Activated CD4-positive, alpha-beta T cell treated with anti-CD3 and anti-CD28 coated beads for 48 hours (primary cell): ENCODE measurements around the gene WDR76.

ENCODE experiments used
- DNase-seq: peaks from one replicate; pipeline ENCODE4 v3.0.0-alpha.2; 2020

Gene WDR76

DNA sequence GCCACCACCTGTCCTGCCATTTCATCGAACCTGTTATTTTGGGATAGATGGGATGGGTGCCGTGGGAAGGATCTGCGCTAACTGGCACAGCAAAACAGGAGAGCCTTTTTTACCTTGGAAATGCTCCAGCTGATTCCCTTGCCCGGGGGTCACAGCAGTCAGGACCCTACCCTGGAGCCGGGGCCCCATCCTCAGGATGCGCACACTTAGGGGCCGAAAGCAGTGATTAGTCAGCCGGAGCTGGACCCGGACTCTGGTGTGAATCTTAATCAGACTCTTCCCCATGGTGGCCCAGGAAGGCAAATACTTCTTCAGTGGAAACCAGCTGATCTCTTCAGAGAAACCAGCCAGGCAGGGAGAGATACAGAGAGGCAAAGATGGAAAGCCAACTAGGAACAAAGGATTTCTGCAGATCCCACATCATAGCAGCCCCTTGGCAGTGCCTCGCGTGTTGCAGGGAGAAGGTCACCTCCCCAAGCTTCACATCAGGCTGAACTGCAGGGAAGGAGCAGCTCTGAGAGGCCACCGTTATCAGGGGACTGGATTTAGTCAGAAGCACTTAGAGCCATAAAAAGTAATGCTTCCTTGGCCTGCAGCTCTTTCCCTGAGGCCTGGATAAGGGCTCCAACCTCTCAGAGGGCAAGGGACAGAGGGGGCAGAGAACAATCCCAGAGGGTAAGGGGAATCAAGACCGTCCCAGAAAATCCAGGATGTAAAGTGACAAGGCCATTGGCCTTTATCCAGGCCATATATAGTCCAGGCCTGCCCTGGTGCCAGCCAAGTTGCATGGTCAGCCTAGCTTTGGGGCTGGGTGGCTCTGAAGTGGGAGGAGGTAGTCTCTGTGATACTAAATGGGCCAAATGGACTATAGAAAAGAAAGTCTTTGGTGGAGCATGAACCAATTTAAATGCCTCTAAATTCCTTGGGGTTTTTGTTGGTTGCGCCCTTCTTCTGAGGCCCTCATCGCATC, 52.9 kb downstream of the WDR76 start:
- DNase-seq: no peak

DNA sequence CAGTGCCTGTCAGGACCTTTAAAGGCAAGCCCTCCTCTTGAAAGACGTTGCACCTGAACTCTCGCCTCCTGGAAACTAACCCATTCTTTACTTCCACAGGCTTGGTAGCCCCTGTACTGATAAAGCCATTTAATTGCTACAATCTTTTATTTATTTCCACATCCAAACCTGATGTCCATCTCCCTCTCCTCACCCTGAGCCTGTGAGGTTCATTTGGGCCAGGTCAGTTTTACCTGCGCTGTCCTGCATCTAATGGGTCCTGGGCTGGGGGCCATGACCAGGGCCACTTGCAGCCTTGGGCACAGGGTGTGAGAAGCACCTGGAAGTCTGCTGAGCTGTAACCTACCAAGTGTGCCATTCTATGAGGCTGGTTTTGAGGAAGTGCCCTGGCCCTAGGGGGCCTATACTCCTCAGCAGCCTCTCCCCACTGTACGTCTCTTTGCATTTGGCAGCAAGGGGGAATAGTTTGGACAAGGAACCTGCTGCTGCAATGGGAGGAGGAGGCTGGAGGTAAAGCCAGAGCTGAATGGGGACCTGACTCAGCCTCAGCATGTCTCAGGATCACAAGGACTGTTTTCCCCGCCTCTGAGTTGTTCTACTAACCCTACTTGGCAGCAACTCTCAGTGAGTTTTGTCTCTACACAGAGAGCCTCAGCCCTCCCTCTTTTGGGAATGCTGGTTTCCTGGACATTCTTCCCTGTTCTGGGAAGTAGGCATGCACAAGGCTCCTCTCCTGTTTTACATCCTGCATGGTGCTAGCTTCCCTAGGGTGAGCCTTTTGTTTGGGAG, 53.8 kb downstream of the WDR76 start:
- no peak for DNase-seq

DNA sequence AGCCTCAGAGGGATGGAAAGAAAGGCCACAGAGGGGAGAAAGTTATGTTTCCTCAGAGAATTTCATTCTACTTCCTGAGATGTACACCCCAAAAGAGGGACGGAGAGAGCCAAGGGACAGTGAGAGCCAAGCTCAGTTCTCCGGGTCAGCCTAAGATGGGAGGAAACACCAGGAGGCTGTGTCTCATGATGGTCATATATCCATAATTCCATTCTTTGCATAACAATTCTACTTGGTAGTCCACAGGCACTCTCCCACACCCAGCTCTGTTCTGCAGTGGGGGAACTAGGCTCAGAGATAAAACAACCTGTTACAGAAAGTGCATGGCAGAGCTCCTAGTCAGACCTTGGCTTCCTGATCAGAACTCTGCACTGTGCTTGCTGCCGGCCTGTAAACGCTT, 54.4 kb downstream of the WDR76 start:
- DNase-seq: no peak

DNA sequence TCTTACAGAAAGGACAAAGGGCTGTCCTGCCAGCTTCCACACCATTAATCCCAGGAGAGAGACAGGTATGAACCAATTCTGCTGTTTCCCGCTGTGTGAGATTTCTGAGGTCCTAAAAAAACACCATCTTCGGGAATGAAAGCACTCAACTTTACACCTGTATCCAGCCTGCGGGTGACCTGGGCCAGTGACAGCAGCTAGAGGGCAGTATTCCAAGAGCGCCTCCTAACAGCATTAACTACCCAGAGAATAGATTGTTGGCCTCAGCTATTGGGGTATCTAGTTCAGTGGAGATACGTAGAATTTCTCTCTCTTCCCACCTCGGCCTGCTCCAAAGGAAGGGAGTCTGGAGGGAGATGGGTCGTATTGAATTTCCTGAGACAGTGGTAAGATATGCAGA, 55.1 kb downstream of the WDR76 start:
- DNase-seq: no peak

DNA sequence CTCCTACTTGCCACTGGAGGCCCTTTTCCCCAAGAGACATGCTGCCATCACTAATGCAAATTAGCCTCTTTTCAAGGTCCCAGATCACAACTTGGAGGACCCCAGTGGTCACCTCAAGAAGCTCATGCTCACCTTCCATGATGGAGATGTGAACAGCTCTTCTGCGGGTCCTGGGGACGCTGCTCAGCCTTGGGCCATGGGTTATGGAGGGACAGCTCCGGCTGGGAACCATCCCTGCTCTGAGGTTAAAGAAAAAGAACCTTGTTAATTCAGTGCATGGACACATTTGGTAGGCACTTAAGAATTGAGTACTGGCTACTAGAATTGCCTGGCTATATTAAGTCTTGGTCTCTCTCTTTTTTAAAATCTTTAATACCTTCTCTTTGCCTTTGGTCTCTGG, 56.8 kb downstream of the WDR76 start:
- DNase-seq: no peak

DNA sequence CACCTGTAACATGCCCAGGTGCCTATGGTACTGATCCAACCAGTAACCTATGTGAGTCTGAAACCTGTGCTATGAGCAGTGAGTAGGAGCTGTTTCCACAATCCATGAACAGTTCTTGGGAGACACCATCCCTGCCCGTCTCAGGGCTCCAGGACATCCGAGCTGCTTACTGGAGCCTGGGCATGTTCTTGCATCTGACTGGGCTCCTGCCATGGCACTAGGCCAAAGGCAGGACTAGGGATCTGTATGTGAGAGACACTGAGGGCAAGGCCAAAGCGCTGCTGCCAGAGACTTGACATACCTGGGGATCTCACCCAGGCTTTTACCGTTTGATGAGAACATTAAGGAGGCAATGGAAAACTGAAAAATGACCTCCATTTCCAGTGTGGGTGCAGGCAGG, 59.8 kb downstream of the WDR76 start:
- DNase-seq: no peak

DNA sequence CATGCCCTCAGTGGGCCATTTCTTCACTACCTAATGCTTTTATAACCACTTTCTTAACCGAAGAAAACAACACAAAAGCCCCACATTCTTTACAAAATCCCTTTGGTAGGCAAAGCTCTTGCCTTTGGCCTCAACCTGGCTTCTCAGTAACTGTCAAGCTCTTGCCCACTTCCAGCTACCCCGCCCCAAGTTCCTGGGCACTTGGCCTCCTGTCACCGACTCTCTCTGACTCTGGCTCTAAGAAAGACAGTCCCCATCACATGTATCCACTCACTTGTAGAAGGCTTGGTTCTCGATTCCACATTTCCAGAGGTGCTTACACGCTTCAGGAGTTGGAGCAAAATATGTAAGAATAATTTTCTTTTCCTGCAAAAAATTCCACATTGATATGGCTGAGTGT, 61.1 kb downstream of the WDR76 start:
- no peak for DNase-seq

DNA sequence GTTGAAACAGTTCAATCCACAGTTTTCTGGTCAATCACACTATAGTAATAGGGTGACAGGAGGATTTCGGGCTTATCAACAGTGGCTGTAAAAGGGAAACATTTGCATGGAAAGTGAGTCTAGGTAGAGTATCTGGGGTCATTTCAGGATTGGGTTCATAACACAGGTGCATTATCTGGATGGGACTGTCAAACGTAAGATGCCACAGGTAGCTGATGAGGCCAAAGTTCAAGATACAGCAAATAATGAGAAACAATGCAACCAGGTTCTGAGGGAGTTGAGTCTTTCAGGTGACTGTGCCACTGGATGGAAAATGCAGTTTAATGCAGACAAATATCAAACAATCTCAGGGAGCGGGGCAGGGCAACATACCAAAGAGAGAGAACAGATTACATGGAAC, 62.2 kb downstream of the WDR76 start:
- no peak for DNase-seq

DNA sequence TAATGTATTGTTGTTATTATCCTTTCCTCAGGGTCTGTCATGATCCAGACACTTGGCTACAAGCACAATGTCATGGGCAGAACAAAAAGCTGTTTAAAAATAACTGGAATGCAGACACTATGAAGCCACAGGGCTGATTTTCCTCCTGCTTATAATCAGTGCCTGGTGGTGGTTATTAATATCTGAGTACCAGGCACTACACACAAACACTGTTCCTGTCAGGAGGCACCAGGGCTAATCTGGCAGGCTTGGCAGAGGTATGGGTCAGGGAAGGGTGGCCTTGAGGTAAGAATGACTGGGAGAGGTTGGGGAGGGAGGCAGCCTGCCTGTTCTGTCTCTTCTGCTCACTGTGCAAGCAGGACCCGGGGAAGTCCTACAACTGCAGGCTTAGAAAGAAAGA, 67.2 kb downstream of the WDR76 start:
- DNase-seq: no peak

DNA sequence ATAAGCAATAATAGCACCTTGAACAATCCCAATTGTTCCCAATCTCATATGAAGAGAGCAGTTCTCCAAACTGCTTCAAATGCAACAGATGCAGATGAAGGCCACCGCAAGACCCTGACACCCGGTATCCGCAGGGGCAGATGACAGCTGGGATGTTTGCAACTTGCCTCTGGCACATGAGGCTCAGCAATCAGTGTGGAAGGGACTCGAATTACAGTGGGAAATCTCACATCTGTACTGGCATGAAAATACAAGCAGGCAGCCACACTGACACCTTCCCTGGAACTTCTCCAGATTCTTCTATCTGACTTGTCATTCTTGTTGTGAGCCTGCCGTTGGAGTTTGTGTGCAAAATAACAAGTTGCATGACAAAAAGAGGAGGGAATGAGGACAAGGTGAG, 68.8 kb downstream of the WDR76 start:
- no peak for DNase-seq

DNA sequence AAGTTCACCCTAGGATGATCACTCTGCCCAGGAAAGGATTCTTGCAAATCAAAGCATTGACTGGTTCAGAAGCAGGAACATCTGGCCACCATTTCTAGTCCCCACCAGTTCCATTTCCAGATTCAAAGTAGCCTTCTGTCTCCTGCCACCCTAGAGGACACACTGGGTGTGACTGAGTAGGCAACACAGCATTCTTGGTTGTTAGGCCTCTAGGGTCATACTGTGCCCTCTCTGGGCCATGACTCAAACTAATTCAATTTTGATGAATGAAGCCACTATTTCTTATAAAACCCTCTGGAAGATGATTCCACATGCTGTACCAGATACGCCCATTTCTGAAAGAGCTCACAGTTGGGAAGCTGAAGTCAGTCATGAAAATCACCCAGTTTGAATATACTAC, 69.7 kb downstream of the WDR76 start:
- DNase-seq: no peak

DNA sequence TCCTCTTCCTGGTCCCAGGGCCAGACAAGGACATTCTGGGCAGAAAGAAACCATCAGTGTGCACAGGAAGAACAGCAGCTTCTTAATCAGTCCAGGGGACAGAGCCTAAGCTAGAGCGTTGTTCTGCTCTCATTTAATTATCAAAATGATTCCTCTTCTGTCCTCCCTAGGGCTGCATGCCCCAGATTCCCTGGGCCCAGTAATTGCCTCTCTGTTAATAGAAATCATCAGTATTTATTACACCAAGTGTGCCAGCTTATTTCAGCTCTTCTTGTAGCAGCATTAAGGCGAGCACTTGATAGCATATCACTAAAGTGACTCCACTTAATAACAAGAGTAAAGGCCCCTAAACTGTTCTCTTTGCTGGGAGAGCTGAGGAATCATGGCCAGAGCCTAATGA, 72.1 kb downstream of the WDR76 start:
- DNase-seq: no peak

DNA sequence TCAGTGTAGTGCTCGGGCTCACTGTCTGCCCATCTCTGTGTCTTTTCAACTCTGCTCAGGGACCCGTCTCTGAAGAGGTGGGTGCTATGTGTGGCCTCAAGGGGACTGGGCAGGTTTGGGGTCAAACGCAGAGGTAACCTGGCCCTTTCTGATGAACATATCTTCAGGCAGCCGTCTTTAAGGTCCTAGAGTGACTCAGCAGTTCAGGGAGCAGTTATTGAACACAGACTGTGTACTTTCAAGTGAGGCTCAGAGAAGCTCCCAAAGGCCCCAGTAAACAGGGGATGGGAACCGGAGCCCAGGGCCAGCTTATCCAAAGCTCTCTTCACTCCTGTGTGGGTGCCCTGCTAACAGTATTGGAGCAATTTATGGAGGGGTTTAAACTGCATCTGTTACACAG, 73.1 kb downstream of the WDR76 start:
- no peak for DNase-seq

DNA sequence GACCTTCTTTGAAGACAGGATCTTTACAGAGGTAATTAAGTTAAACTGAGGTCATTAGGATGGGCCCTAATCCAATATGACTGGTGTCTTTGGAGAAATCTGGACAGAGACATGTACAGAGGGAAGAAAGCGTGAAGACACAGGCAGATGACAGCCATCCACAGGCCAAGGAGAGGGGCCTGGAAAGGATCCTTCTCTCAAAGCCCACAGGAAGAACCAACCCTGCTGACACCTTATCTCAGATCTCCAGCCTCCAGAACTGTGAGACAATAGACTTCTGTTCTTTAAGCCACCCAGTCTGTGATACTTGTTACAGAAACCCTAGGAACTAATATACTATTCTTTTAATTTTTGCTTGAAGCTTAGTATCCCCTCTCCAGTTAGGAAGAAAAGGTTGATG, 74.2 kb downstream of the WDR76 start:
- DNase-seq: no peak

DNA sequence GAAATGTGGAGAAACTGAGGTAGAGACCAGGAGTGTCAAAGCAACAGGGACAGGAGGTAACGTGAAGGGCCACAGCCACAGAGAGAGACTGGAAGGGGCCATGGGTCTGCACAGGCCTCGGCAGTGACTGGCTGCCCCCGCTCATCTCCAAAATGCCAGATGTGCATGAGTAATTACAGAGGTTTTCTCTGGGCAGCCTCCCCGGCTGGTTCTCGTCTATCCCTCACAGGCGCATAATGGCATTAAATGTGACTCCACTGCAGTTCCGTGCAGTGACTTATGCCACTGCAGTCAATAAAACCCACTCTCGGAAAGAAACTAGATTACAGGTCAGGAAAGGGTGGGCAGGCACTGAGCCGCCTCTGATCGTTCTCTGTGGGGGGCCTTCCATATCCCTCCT, 74.7 kb downstream of the WDR76 start:
- no peak for DNase-seq

DNA sequence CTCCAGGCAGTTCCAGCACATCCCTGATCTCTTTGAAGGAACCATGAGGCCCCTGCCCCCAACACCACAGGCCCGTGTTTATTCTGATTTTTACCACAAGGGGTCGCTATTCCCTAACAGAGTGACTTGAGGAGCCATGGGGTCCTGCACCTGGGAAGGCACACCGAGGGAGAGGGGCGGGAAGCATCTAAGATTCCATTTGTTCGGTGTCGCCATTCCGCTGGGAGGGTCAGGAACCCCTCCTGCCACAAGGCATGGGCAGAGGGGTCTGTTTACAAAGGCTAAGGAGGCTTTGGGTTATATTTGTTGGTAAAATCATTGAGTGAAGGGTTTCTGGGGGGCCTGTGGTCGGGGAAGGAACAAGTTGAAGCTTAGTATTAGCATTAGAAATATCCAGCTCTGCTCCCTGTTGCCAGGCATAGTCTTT, 77.1 kb downstream of the WDR76 start:
- DNase-seq: peak; percentile 71

DNA sequence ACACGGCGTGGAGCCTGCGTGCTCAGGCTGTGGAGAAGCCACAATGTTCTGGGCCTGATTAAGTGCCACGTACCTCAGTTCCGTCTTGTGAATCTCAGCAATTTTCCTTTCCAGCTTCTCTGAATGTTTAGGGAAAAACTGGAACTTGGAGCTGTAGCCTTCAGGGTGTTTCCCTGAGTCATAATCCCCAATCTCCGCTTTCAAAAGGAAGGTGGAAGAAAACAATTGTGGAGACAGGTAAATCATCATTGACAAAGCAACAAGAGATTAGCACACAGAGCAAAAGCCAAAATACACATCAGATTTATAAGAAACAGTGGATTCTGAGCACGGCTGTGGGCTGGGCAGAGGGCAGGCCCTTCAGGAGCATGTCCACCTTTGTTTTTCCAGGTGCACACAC, 79.0 kb downstream of the WDR76 start:
- DNase-seq: no peak

DNA sequence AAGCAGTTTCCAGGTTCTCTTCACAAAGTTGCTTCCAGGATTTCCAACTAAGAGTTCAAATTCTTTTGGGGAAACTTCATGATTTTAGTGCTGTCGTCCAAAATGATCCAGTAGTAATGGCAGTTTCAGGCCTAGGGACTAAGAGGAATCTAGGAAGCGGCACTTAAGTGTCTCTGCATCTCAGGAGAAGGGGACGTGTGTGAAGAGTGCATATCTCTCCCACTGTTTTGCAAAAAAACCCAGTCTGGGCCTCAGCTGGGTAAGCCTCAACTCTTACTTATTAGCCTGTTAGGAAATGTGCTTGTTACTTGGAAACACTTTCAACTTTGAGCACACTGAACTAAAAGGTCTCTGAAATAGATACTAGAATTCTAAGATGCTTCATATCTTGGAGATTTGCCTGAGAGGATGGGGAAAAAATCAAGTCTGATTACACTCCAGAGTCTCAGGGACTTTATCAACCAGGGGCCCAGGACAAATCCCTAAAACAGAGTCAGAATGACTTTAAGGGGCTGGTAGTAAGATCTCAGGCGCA, 81.8 kb downstream of the WDR76 start:
- DNase-seq: no peak

DNA sequence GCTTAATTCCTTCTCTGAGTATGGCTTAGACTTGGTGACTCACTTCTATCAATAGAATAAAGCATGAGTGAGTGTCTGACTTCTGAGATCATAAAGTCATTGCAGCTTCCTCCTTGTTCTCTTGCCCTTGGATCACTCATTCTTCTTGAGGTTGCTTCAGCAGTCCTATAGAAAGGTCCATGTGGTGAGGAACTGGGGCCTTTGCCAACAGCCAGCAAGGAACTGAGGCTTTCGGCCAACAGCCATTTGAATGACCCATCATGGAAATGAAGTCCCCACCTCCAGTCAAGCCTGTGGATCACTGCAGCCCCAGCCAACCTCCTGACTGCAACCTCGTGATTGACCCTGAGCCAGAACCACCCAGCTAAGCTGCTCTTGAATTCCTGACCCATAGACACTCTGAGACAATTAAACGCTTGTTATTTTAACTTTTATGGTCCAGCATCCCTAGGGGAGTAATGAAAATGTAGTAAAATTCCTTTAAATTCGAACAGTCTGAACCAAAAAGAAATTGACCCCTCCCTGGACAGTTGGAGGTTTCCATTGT, 84.5 kb downstream of the WDR76 start:
- no peak for DNase-seq

DNA sequence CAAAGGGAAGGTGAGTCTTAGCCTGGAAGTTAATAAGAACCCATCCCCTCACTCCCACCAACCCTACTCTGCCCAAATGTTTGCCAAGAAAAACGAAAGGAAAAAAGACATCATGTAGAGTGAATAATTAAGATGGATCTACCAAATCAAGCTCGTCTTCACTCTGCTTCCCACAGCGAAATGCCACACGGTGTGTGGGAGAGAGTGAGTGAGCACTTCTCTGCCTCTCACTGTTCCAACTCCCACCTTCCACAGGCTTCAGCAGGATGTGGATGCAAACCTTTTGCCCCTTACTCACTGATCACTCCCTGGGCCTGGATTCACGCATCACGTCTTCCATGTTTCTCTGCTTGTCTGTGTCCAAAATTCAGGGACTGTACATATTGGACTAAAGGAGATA, 85.4 kb downstream of the WDR76 start:
- no peak for DNase-seq

DNA sequence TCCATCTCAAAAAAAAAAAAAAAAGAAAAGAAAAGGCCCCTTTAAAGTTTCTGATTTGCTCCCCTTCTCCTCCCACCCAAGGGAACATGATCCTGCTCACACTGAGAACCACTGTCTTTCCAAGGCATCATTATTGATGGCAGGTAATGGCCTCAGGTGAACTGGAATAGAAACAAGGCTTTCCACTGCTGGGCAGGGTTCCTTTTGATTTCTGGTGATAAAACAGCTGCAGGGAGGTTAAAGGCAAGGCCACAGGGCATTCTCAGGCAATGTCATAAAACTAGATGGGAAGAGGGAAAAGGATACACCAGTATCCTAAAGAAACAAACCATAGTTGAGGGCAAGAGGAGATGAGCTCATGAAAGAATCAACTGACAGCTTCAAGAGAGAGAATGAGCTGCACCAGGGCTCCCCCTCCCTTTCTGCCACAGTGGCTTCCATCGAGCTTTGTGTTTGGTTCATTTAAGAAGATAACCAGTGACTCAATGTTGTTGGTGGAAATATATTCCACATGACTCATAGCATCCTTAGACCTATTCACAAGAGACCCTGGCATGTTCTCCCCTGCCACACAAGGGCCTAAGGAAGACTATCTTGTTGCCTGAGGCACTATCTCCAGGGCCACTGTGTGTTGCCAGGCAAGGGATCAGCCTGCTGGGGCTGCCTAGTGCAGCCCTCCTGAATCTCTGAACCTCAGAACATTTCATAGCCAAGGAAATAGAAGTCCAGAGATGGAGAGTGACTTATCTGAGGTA, 86.4 kb downstream of the WDR76 start:
- DNase-seq: peak; percentile 9

DNA sequence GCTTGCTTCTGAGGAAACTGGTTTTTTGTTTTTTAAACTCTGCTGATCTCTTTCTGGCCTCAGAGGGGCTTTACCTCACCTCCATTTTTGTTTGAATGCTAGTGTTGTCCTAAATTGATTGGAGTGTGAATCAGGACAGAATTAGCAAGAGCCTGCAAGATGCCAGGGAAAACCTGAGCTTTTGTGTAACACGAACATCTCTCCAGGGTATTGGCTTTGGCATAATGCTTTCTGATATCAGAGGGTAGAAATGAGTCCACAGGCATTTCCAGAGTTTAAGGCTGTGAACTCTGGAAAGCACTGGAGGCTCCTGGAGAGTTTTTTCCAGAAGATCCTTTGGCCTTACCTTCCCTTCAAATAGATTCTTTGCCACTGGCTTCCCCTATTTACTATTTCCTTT, 87.1 kb downstream of the WDR76 start:
- no peak for DNase-seq
